GM21723 (cell line): ENCODE data around the gene DPEP2.
"Not testable (repeated sequence)": the region's sequence is repeated elsewhere in the genome, so short reads cannot be mapped to it uniquely, and the experiment has no call there.

Experiments used
- ATAC-seq: cut with Tn5 transposase; IDR thresholded peaks from one replicate; pipeline ENCODE4 v1.9.1; 2021; ENCODE audit warnings: mild to moderate bottlenecking, moderate library complexity; ENCODE audit not compliant: unreplicated experiment

Gene DPEP2

GRCh38 chr16:67939507-67940445, 59.5 kb downstream of the DPEP2 start:
- ATAC-seq, result no peak

DNA sequence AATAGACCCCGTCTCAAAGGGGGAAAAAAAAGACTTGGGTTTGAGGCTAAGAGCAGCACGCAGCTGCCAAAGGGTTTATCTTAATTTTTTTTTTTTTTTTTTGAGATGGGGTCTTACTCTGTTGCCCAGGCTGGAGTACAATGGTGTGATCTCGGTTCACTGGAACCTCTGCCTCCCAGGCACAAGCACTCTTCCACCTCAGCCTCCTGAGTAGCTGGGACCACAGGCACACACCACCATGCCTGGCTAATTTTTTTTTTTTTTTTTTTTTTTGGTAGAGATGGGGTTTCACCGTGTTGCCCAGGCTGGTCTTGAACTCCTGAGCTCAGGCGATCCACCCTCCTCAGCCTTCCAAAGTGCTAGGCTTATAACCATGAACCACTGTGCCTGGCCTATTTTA, 61.6 kb downstream of the DPEP2 start:
- ATAC-seq, result not testable (repeated sequence)
